ENCODE results near the gene CFHR4.
"Not testable (repeated sequence)": the region's sequence is repeated elsewhere in the genome, so short reads cannot be mapped to it uniquely, and the experiment has no call there.

The CFHR4 gene

GRCh38 chr1:196887515-196888239 is at the start of gene CFHR4:
Gene CFHR4, plus strand, starts transcription at chr1:196888052. Its CDS starts 99 bp downstream, at chr1:196888151.
- DNase-seq (ENCODE audit: low spot score): no peak

GRCh38 chr1:196849613-196850492 is 38.0 kb upstream of the CFHR4 start:
- DNase-seq (ENCODE audit: low spot score): not testable (repeated sequence)

GRCh38 chr1:196856053-196856452 is 31.8 kb upstream of the CFHR4 start:
- DNase-seq (ENCODE audit: low spot score): no peak

GRCh38 chr1:196857188-196857587 is 30.7 kb upstream of the CFHR4 start:
- DNase-seq (ENCODE audit: low spot score): no peak

GRCh38 chr1:196858811-196859210 is 29.0 kb upstream of the CFHR4 start:
- no peak for DNase-seq (ENCODE audit: low spot score)

GRCh38 chr1:196860323-196860884 is 27.4 kb upstream of the CFHR4 start:
- DNase-seq (ENCODE audit: low spot score): no peak

GRCh38 chr1:196861429-196861828 is 26.4 kb upstream of the CFHR4 start:
- DNase-seq (ENCODE audit: low spot score): no peak

GRCh38 chr1:196866974-196867373 is 20.9 kb upstream of the CFHR4 start:
- no peak for DNase-seq (ENCODE audit: low spot score)

GRCh38 chr1:196873385-196873784 is 14.5 kb upstream of the CFHR4 start:
- DNase-seq (ENCODE audit: low spot score): no peak

- DNase-seq (ENCODE audit: low spot score): no peak
Measured at GRCh38 chr1:196875935-196876334, 11.9 kb upstream of the CFHR4 start.

GRCh38 chr1:196877964-196878363 is 9.9 kb upstream of the CFHR4 start:
- DNase-seq (ENCODE audit: low spot score): no peak

GRCh38 chr1:196886560-196886959 is 1.3 kb upstream of the CFHR4 start:
- not testable (repeated sequence) for DNase-seq (ENCODE audit: low spot score)

GRCh38 chr1:196890668-196891067 is 2.8 kb downstream of the CFHR4 start:
- no peak for DNase-seq (ENCODE audit: low spot score)

GRCh38 chr1:196891251-196891650 is 3.4 kb downstream of the CFHR4 start:
- no peak for DNase-seq (ENCODE audit: low spot score)

GRCh38 chr1:196896355-196896754 is 8.5 kb downstream of the CFHR4 start:
- no peak for DNase-seq (ENCODE audit: low spot score)

- no peak for DNase-seq (ENCODE audit: low spot score)
Measured at GRCh38 chr1:196897158-196897828, 9.4 kb downstream of the CFHR4 start.

GRCh38 chr1:196902344-196902743 is 14.5 kb downstream of the CFHR4 start:
- DNase-seq (ENCODE audit: low spot score): no peak

- DNase-seq (ENCODE audit: low spot score): no peak
Measured at GRCh38 chr1:196910215-196910614, 22.4 kb downstream of the CFHR4 start.

GRCh38 chr1:196912283-196912682 is 24.4 kb downstream of the CFHR4 start:
- not testable (repeated sequence) for DNase-seq (ENCODE audit: low spot score)

- not testable (repeated sequence) for DNase-seq (ENCODE audit: low spot score)
Measured at GRCh38 chr1:196926839-196927238, 39.0 kb downstream of the CFHR4 start.

- not testable (repeated sequence) for DNase-seq (ENCODE audit: low spot score)
Measured at GRCh38 chr1:196932853-196933252, 45.0 kb downstream of the CFHR4 start.

GRCh38 chr1:196933531-196934189 is 45.8 kb downstream of the CFHR4 start:
- DNase-seq (ENCODE audit: low spot score): no peak
